ENCODE data around the gene DYNC1LI2. TPM values are rescaled to one million over a fixed set of nuclear protein-coding genes. Genes with fewer than 3 reads are reported as not detected.

DYNC1LI2 gene
- total RNA-seq, 1 experiment from 2014 or later, result 56.7 TPM

DNA sequence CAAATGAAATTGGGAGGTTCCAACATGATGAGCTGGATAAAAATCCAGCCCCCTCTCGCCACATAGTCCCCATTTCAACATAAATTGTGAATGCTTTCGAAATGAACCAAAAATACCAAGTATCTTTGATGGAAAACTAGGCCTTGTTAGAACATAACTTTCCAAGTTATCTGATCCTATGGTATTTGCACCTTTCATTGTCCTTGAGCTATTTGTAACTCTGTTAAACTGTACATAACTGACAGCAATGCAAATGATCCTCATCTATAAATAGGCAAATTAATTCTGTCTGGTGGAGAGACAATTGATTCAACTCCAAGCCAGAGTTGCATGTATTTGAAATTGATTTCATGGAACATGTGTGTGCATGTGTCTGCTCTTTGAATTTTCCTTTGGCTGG, 73.1 kb downstream of the DYNC1LI2 start:
- Histone ChIP-seq H3K27me3 (ENCODE audit: low read length) (no peaks in the 10 kb centered on the region), H3K36me3 (ENCODE audit: insufficient read depth, low read length) (no peaks in the 10 kb centered on the region), H2AFZ (ENCODE audit: low read length) (no peak overlapping the region), H3K9ac (ENCODE audit: low read length) (no peak overlapping the region), H3K4me2 (ENCODE audit: low read depth, low read length, poor library complexity, severe bottlenecking) (no peak overlapping the region), H3K79me2 (ENCODE audit: low read length) (no peaks in the 10 kb centered on the region), H3K4me3 (ENCODE audit: low read length) (no peak overlapping the region), H3K9me3 (ENCODE audit: low read length) (no peaks in the 10 kb centered on the region), H3K4me1 (ENCODE audit: low read length) (peaks cover 10% of the 10 kb centered on the region), H3K27ac (ENCODE audit: low read length) (no peak overlapping the region), H4K20me1 (ENCODE audit: insufficient read depth, low read depth, low read length) (no peaks in the 10 kb centered on the region), H3K9me2 (replicated peaks; ENCODE audit: insufficient read depth, low read length) (no peaks in the 10 kb centered on the region)
- no peak for DNase-seq

DNA sequence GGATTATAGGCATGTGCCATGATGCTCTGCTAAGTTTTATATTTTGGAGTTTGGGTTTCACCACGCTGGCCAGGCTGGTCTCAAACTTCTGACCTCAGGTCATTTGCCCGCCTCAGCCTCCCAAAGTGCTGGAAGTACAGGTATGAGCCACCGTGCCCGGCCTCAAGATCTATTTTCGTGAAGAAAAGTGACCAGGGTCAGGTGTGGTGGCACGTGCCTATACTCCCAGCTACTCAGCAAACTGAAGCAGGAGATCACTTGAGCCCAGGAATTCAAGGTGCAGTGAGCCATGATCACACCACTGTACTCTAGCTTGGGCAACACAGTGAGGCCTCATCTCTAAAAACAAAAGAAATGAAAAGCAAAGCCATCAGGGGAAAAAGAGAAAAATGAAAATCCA, 73.6 kb downstream of the DYNC1LI2 start:
- H3K9me3 ChIP-seq (ENCODE audit: low read length), result no peaks in the 10 kb centered on the region
- H3K4me1 ChIP-seq (ENCODE audit: low read length), result peaks cover 10% of the 10 kb centered on the region
- H3K4me2 ChIP-seq (ENCODE audit: low read depth, low read length, poor library complexity, severe bottlenecking), result no peak overlapping the region
- H4K20me1 ChIP-seq (ENCODE audit: insufficient read depth, low read depth, low read length), result no peaks in the 10 kb centered on the region
- DNase-seq, result no peak
- no peaks in the 10 kb centered on the region for H3K27me3 ChIP-seq (ENCODE audit: low read length)
- H3K27ac ChIP-seq (ENCODE audit: low read length), result no peak overlapping the region
- no peaks in the 10 kb centered on the region for H3K36me3 ChIP-seq (ENCODE audit: insufficient read depth, low read length)
- no peak overlapping the region for H3K4me3 ChIP-seq (ENCODE audit: low read length)
- no peak overlapping the region for H3K9ac ChIP-seq (ENCODE audit: low read length)
- H3K79me2 ChIP-seq (ENCODE audit: low read length), result no peaks in the 10 kb centered on the region
- no peak overlapping the region for H2AFZ ChIP-seq (ENCODE audit: low read length)
- no peaks in the 10 kb centered on the region for H3K9me2 ChIP-seq (replicated peaks; ENCODE audit: insufficient read depth, low read length)

DNA sequence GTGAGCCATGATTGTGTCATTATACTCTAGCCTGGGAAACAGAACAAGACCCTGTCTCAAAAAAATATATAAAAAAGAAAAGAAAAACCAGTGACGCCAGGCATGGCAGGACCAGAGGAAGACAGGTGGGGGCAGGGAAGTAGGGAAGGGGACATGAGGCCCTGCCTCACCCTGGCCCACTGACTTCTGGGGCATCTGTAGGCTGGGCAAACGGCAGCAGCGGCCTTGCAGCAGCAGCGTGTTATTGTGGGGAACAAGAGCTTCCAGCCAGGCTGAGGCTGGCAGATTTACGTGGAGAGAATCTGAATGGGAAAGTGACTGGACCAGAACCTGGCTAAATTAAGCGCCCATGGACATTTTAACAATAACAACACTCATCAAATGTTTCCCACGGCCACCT, 74.2 kb downstream of the DYNC1LI2 start:
- no peak overlapping the region for H3K4me3 ChIP-seq (ENCODE audit: low read length)

DNA sequence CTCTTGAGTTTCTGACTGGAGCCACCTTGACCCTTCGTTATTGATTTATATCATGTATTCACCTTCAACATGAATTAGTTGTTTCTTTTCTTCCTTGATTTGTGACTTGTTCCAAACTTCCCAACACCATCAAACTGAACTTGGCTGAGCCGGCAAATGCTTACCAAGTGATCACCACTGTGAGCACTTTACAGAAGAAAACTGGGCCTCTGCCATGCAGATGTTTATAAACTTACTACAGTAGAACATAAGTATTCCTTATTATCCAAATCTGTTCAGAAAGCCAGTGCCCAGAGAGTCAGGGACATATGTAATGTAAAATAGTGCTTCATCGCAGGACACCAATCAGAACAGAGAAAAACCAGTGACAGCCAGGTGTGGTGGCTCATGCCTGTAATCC, 74.8 kb downstream of the DYNC1LI2 start:
- H3K4me3 ChIP-seq (ENCODE audit: low read length), result no peak overlapping the region
- H3K27me3 ChIP-seq (ENCODE audit: low read length), result no peaks in the 10 kb centered on the region
- H4K20me1 ChIP-seq (ENCODE audit: insufficient read depth, low read depth, low read length), result no peaks in the 10 kb centered on the region
- peaks cover 10% of the 10 kb centered on the region for H3K4me1 ChIP-seq (ENCODE audit: low read length)
- no peak overlapping the region for H3K4me2 ChIP-seq (ENCODE audit: low read depth, low read length, poor library complexity, severe bottlenecking)
- H3K9me2 ChIP-seq (replicated peaks; ENCODE audit: insufficient read depth, low read length), result no peaks in the 10 kb centered on the region
- H3K27ac ChIP-seq (ENCODE audit: low read length), result no peak overlapping the region
- H3K9me3 ChIP-seq (ENCODE audit: low read length), result no peaks in the 10 kb centered on the region
- H3K36me3 ChIP-seq (ENCODE audit: insufficient read depth, low read length), result no peaks in the 10 kb centered on the region
- no peak overlapping the region for H2AFZ ChIP-seq (ENCODE audit: low read length)
- no peak overlapping the region for H3K9ac ChIP-seq (ENCODE audit: low read length)
- no peak for DNase-seq
- H3K79me2 ChIP-seq (ENCODE audit: low read length), result no peaks in the 10 kb centered on the region

More for the DNA sequence above, 74.2 kb downstream of the DYNC1LI2 start:
- Histone ChIP-seq H3K4me2 (ENCODE audit: low read depth, low read length, poor library complexity, severe bottlenecking) (no peak overlapping the region), H4K20me1 (ENCODE audit: insufficient read depth, low read depth, low read length) (no peaks in the 10 kb centered on the region), H3K27me3 (ENCODE audit: low read length) (no peaks in the 10 kb centered on the region), H3K9me2 (replicated peaks; ENCODE audit: insufficient read depth, low read length) (no peaks in the 10 kb centered on the region), H3K79me2 (ENCODE audit: low read length) (no peaks in the 10 kb centered on the region), H3K27ac (ENCODE audit: low read length) (no peak overlapping the region), H3K36me3 (ENCODE audit: insufficient read depth, low read length) (no peaks in the 10 kb centered on the region), H3K4me1 (ENCODE audit: low read length) (peaks cover 10% of the 10 kb centered on the region), H3K9ac (ENCODE audit: low read length) (no peak overlapping the region), H3K9me3 (ENCODE audit: low read length) (no peaks in the 10 kb centered on the region), H2AFZ (ENCODE audit: low read length) (no peak overlapping the region)
- DNase-seq, result no peak

DNA sequence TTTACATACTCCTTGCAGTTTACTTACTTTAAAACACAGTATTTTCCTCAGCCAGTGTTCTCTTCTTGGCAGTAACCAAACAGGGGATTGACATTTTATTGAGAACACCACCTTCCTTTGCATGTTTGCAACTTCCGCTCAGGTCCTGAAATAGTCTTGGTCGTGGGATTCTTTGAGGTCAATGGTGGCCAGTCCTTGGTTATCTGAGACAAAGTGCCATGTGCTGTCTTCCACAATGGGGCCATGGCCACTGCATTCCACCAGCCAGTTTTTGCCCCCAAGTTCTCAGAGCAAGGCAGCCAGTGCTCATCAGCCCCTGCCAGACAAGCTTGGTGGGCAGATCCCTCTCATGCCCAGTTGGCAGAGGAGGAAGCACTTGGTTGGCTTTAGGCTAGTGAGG, 77.7 kb downstream of the DYNC1LI2 start:
- H3K4me1 ChIP-seq (ENCODE audit: low read length), result peaks cover 9% of the 10 kb centered on the region
- no peaks in the 10 kb centered on the region for H4K20me1 ChIP-seq (ENCODE audit: insufficient read depth, low read depth, low read length)
- no peaks in the 10 kb centered on the region for H3K36me3 ChIP-seq (ENCODE audit: insufficient read depth, low read length)
- no peaks in the 10 kb centered on the region for H3K9me2 ChIP-seq (replicated peaks; ENCODE audit: insufficient read depth, low read length)
- H3K9me3 ChIP-seq (ENCODE audit: low read length), result no peaks in the 10 kb centered on the region
- no peak overlapping the region for H3K27ac ChIP-seq (ENCODE audit: low read length)
- H3K4me2 ChIP-seq (ENCODE audit: low read depth, low read length, poor library complexity, severe bottlenecking), result no peak overlapping the region
- no peak for DNase-seq
- H3K27me3 ChIP-seq (ENCODE audit: low read length), result no peaks in the 10 kb centered on the region
- no peak overlapping the region for H2AFZ ChIP-seq (ENCODE audit: low read length)
- H3K9ac ChIP-seq (ENCODE audit: low read length), result no peak overlapping the region
- no peak overlapping the region for H3K4me3 ChIP-seq (ENCODE audit: low read length)
- no peaks in the 10 kb centered on the region for H3K79me2 ChIP-seq (ENCODE audit: low read length)

Other genes with a start within 250 kb of the DYNC1LI2 start
- gene TK2, start 201.5 kb downstream of the DYNC1LI2 start, total RNA-seq (2014; rRNA removed; shearing (Covaris generic); ENCODE audit: low replicate concordance), result 6.9 and 8.6 TPM in 2 replicates
- 61.3 and 76.0 TPM in 2 replicates for gene CKLF, start 199.0 kb downstream of the DYNC1LI2 start, total RNA-seq (2014; rRNA removed; shearing (Covaris generic); ENCODE audit: low replicate concordance)
- gene CMTM1, start 185.2 kb downstream of the DYNC1LI2 start, total RNA-seq (2014; rRNA removed; shearing (Covaris generic); ENCODE audit: low replicate concordance), result 0.61 and 5.8 TPM in 2 replicates
- not detected in 2 replicates for gene CMTM2, start 172.1 kb downstream of the DYNC1LI2 start, total RNA-seq (2014; rRNA removed; shearing (Covaris generic); ENCODE audit: low replicate concordance)
- 19.7 and 21.1 TPM in 2 replicates for gene CMTM3, start 146.9 kb downstream of the DYNC1LI2 start, total RNA-seq (2014; rRNA removed; shearing (Covaris generic); ENCODE audit: low replicate concordance)
- gene CMTM4, start 54.9 kb downstream of the DYNC1LI2 start, total RNA-seq (2014; rRNA removed; shearing (Covaris generic); ENCODE audit: low replicate concordance), result 0.25 and 0.71 TPM in 2 replicates
- gene TERB1, start 50.0 kb upstream of the DYNC1LI2 start, total RNA-seq (2014; rRNA removed; shearing (Covaris generic); ENCODE audit: low replicate concordance), result not detected in 2 replicates
- 60.4 and 112 TPM in 2 replicates for gene NAE1, start 79.4 kb upstream of the DYNC1LI2 start, total RNA-seq (2014; rRNA removed; shearing (Covaris generic); ENCODE audit: low replicate concordance)
- not detected in 2 replicates for gene CA7, start 92.8 kb upstream of the DYNC1LI2 start, total RNA-seq (2014; rRNA removed; shearing (Covaris generic); ENCODE audit: low replicate concordance)
- 7.7 and 11.7 TPM in 2 replicates for gene PDP2, start 128.9 kb upstream of the DYNC1LI2 start, total RNA-seq (2014; rRNA removed; shearing (Covaris generic); ENCODE audit: low replicate concordance)
- gene CDH16, start 167.3 kb upstream of the DYNC1LI2 start, total RNA-seq (2014; rRNA removed; shearing (Covaris generic); ENCODE audit: low replicate concordance), result not detected in 2 replicates
- not detected in 2 replicates for gene RRAD, start 173.9 kb upstream of the DYNC1LI2 start, total RNA-seq (2014; rRNA removed; shearing (Covaris generic); ENCODE audit: low replicate concordance)
- gene CIAO2B, start 182.8 kb upstream of the DYNC1LI2 start, total RNA-seq (2014; rRNA removed; shearing (Covaris generic); ENCODE audit: low replicate concordance), result 121 and 227 TPM in 2 replicates
- 13.3 and 34.8 TPM in 2 replicates for gene CES2, start 183.9 kb upstream of the DYNC1LI2 start, total RNA-seq (2014; rRNA removed; shearing (Covaris generic); ENCODE audit: low replicate concordance)
- gene CES3, start 209.7 kb upstream of the DYNC1LI2 start, total RNA-seq (2014; rRNA removed; shearing (Covaris generic); ENCODE audit: low replicate concordance), result 20.9 and 28.3 TPM in 2 replicates
- not detected in 2 replicates for gene CES4A, start 237.0 kb upstream of the DYNC1LI2 start, total RNA-seq (2014; rRNA removed; shearing (Covaris generic); ENCODE audit: low replicate concordance)